OCI-LY3 (cell line): Measurements from ENCODE around the gene ATPAF2.

Experiments
- CTCF ChIP-seq: fragments of 200-600, 300-600 bp; sonication (generic); IDR thresholded peaks from 2 replicates; pipeline ENCODE4 v1.5.1; 2014; ENCODE audit warnings: antibody characterized with exemption, low read length, low read depth
- EZH2phosphoT487 ChIP-seq: fragments of 200-600 bp; shearing (Covaris generic); IDR thresholded peaks from 2 replicates; pipeline ENCODE4 v1.6.1; 2018; ENCODE audit warnings: antibody characterized with exemption, mixed run types, low read depth

DNA sequence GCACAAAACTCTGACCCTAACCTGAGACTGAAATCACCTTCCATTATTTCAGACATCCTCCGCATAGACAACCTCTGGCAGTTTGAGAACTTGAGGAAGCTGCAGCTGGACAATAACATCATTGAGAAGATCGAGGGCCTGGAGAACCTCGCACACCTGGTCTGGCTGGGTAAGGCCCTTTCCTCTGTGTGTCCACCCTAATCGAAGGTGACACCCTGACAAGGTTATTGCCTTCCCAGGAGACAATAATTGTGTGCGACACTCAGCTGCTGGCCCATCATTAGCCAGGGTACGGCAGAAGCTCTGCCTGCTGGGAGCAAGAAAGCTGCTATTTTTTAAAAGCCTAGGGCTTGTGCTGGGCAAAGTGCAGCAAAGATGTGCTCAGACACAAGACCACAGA is 55.2 kb downstream of the ATPAF2 start:
- no peak for TF ChIP-seq CTCF
- no peak for TF ChIP-seq EZH2phosphoT487
